ENCODE measurements around the gene PRELID1. TPM values are rescaled to one million over a fixed set of nuclear protein-coding genes. Genes with fewer than 3 reads are reported as not detected.

The PRELID1 gene
- total and polyA plus RNA-seq, 8 donors = 77.8 to 153 (median 120) TPM

GRCh38 chr5:177351392-177352329 lies 48.1 kb downstream of the PRELID1 start, which contains the start of gene LMAN2:
LMAN2 (minus strand) TSS chr5:177351668; CDS start chr5:177351647, 21 bp downstream.
- WGBS, 2 donors = 7% methylated on average over 53 to 55 of the region's 55 CpGs
- peaks cover 8 to 36% (median 12%) of the 10 kb centered on the region in 3 donors for H3K4me1 ChIP-seq
- H3K36me3 ChIP-seq = no peaks in the 10 kb centered on the region
- H3K9me3 ChIP-seq = no peaks in the 10 kb centered on the region
- DNase-seq = peak; percentile 89 to 95 (median 94)
- peak within 1 kb of the TSS; percentile 84 to 94 (median 89) for H3K27ac ChIP-seq
- intact Hi-C loops (cut with DNase I) = no loop called here
- peak within 1 kb of the TSS; percentile 67 to 83 (median 78) for H3K4me3 ChIP-seq
- no peaks in the 10 kb centered on the region for H3K27me3 ChIP-seq
- no peak for FAIRE-seq
- TF ChIP-seq, protein P1, sequence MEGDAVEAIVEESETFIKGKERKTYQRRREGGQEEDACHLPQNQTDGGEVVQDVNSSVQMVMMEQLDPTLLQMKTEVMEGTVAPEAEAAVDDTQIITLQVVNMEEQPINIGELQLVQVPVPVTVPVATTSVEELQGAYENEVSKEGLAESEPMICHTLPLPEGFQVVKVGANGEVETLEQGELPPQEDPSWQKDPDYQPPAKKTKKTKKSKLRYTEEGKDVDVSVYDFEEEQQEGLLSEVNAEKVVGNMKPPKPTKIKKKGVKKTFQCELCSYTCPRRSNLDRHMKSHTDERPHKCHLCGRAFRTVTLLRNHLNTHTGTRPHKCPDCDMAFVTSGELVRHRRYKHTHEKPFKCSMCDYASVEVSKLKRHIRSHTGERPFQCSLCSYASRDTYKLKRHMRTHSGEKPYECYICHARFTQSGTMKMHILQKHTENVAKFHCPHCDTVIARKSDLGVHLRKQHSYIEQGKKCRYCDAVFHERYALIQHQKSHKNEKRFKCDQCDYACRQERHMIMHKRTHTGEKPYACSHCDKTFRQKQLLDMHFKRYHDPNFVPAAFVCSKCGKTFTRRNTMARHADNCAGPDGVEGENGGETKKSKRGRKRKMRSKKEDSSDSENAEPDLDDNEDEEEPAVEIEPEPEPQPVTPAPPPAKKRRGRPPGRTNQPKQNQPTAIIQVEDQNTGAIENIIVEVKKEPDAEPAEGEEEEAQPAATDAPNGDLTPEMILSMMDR (IDR thresholded peaks at IDR 0.05) = no peak
- ATAC-seq = peak; percentile 97 to 99 (median 98)

GRCh38 chr5:177353093-177353492 lies 49.5 kb downstream of the PRELID1 start:
- Histone ChIP-seq H3K4me3 (no peak overlapping the region), H3K36me3 (no peaks in the 10 kb centered on the region), H3K9me3 (no peaks in the 10 kb centered on the region), H3K4me1 (peaks cover 4 to 23% (median 6%) of the 10 kb centered on the region in 3 donors), H3K27ac (no peak overlapping the region), H3K27me3 (no peaks in the 10 kb centered on the region)
- TF ChIP-seq, protein P1 (IDR thresholded peaks at IDR 0.05) = no peak
- no peak for FAIRE-seq
- 77 to 81% methylated on average over 5 of the region's 5 CpGs for WGBS, 2 donors
- DNase-seq = peak in 1 of 6 donors; percentile 2
- ATAC-seq = no peak
- intact Hi-C loops (cut with DNase I) = no loop called here

DNA sequence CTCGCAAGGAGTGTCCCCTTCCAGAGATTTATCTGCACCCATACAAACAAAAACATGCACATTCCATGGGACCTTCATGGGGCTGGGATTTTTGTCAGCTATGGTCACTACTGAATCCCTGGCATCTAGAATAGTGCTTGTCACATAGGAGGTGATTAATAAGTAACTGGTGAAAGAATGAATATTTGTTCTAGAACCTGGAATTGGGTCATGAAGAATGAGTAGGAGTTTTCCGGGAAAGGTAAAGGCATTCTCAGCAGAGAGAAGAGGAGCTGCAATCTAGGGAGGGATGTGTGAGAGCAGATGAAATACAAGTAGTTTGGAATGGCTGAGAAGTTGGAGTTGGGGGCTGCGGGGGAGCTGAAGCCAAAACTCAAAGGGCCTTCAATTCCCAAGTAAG lies 50.7 kb downstream of the PRELID1 start:
- no peaks in the 10 kb centered on the region for H3K36me3 ChIP-seq
- 85 to 88% methylated on average over 3 of the region's 3 CpGs for WGBS, 2 donors
- intact Hi-C loops (cut with DNase I) = no loop called here
- H3K27me3 ChIP-seq = no peaks in the 10 kb centered on the region
- no peak overlapping the region for H3K27ac ChIP-seq
- no peak for ATAC-seq
- H3K4me3 ChIP-seq = no peak overlapping the region
- H3K4me1 ChIP-seq = peaks cover 0 to 13% (median 0%) of the 10 kb centered on the region in 3 donors
- TF ChIP-seq, protein P1 (IDR thresholded peaks at IDR 0.05) = no peak
- FAIRE-seq = no peak
- no peaks in the 10 kb centered on the region for H3K9me3 ChIP-seq
- peak in 1 of 6 donors; percentile 1 for DNase-seq

DNA sequence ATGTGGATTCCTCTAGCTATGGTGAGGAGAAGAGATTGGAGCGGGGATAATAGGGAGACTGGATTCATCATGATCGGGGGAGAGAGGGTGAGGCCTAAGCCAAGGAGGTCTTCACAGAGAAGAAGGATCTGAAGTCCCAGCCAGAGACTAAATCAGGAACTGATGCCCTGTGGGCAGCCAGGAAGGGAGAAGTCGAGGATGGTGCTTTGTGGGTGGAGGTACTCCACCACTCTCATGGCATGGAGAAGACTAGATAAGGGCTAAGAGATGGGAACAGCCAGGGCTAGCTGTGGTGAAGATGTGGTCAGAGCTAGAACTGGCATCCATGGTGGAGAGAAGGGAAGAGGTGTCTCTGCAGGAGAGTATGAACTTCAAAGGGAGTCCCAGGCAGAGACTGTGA lies 51.1 kb downstream of the PRELID1 start:
- peak in 1 of 6 donors; percentile 3 for DNase-seq
- FAIRE-seq = no peak
- ATAC-seq = no peak
- H3K27me3 ChIP-seq = no peaks in the 10 kb centered on the region
- H3K9me3 ChIP-seq = no peaks in the 10 kb centered on the region
- peaks cover 0 to 10% (median 0%) of the 10 kb centered on the region in 3 donors for H3K4me1 ChIP-seq
- H3K4me3 ChIP-seq = no peak overlapping the region
- intact Hi-C loops (cut with DNase I) = no loop called here
- 71 to 85% methylated on average over 3 of the region's 3 CpGs for WGBS, 2 donors
- H3K27ac ChIP-seq = no peak overlapping the region
- TF ChIP-seq, protein P1 (IDR thresholded peaks at IDR 0.05) = no peak
- no peaks in the 10 kb centered on the region for H3K36me3 ChIP-seq

All from pancreas (tissue), 10 donors.